Activated CD4-positive, alpha-beta T cell treated with anti-CD3 and anti-CD28 coated beads for 1 hour (primary cell): Measurements from ENCODE around the gene GJB6.

Experiments
- DNase-seq: peaks from one replicate; pipeline ENCODE4 v3.0.0-alpha.2; 2020

The GJB6 gene

DNA sequence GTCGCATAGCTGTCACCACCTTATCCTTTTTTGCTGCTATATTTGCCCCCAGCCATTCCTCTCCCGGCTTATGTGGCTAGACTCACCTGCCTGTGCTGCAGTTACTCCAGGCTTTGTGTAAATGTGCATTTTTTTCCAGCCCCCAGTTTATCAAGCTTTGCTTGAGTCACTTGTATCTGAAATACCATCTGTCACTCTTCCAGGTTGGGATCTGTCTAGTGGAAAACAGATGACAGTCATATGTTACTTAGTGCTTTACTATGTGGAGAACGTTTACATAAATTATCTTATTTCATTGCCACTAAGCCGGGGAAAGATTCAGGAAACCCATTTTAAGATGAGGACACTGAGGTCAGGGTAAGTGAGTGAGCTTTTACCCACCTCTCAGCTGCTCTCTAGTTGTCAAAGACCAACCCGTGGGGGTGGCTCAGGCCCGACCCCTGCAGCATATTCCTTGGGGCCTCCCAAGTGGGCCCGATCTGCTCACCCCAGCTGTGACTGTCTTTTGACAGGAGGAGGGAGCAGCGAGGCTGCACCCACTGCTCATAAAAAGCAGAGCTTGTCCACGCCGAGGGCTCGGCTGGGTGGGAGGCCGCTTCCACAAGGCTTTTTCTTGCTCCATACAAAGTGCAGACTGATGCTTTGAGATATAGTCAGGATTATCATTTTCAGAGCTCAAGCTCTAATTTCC, 46.6 kb downstream of the GJB6 start:
- no peak for DNase-seq

DNA sequence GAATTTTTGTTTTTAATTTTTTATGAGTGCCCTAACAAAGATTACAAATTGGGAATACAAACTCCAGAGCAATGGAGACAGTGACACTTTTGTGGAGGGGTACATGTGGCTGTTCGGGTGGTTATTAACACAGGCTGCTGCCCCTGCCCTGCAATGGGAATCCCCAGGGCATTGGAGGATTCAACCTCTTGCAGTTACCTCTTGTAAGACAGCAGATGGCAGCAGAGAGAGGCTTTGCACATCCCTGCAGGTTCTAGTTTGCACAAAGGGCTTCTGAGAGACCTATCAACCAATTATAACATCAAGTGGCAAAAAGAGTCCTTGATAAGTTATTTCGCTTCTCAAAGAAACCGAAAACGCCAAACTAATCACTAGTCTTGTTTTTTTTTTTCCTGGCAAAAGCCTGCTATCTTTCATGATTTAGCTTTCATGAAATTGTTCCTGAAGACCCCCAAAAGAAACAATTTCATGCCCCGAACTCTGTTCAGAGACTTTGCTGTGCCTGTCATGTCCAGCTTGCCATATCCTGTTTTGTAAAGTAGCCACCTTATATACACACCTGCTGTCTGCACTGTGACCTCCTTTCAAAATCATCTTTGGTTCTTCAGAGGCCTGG, 49.8 kb downstream of the GJB6 start:
- no peak for DNase-seq

DNA sequence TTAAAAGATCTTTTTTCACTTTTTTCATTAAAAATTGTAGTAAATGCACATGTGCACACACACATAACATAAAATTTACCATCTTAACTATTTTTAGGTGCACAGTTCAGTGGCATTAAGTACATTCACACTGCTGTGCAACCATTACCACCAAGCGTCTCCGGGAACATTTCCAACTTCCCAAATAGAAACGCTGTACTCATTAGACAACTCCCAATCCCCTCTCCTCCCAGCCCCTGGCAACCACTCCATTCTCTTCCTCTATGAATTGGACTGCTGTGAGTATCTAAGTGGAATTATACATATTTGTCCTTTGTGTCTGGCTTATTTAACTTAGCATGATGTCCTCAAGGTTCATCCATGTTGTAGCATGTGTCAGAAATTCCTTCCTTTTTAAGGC, 50.9 kb downstream of the GJB6 start:
- no peak for DNase-seq

DNA sequence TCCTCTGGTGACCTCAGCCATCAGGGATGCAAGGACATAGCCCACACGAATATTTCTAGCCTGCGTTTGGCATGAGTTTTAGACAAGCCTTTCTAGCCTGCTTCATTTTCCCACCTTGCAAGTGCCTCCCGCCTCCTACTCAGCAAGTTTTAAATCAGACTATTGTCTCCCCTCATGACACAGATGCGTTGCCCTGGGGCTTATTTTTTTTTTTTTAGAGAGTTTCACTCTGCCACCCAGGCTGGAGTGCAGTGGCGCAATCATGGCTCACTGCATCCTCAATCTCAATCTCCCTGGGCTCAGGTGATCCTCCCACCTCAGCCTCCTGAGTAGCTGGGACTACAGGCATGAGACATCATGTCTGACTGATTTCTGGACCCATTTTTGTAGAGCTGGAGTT, 54.0 kb downstream of the GJB6 start:
- DNase-seq = no peak

DNA sequence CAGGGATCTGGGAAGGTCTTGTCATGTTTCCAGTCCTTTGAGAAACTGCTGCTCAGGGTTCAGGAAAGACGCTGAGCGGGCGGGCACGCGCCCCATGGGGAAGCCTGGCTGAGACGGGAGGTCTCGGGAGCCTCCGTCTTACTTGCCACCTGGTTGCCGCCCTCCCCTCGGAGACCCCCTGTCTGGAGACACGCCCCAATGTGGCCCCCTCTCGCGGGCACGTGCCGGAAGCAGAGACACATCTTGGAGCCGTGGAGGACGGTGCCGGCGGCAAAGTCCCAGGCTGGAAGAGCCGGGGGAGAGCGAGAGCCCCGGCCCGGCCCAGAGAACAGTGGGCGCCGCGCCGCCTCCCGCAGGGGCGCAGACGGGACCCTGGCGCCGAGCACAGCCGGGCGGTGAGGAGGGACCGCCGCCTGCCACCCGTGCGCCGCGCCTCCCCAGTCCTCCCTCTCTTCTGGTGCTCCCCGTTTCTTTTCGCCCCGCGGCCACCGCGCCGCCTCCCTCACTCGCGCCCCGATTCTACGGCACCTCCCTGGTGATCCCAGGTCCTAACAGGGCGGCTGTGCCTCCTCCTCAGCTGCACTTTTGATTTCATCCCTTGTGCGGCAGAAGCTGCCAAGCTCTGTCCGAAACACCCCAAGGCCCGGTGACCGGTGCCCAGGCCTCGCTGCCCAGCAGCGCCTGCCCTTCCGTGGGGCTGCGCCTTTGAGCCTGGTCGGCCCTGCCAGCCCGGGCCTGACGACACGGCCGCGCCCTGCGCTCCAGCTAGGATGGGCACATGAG, 54.9 kb downstream of the GJB6 start:
- no peak for DNase-seq

DNA sequence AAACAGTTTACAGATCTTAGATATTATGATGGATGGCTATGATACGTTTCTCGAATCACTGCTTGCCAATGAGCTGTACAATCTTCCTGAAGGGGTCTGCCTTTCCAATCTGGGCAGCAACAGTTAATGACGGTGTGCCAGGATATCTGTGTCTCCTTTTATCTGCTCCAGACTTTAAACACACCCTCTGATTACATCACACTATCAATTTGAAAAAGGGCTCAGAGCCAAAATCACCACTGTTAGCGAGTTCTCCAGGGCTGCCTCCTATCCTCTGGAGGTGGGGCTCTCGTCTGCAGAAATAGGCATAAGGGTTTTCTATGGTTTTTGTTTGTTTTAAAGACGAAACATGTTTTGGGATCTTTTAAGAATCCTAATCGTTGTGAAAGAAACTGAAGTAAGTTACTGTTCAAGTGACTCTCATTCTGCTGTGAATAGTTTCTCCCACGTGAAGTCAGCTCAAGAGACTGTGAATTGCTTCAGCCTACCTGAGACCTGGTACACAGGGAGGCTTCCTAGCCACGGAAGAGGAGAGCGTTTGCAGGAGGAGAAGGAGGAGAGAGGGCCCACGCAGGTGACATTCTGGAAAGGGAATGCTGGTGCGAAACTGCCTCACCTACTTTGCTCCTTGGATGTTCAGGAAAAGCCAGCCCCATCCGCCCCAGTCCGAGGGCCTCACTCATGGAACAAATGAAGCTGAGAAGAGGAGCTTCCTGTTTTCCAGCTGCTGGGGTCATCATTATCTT, 56.0 kb downstream of the GJB6 start:
- no peak for DNase-seq

DNA sequence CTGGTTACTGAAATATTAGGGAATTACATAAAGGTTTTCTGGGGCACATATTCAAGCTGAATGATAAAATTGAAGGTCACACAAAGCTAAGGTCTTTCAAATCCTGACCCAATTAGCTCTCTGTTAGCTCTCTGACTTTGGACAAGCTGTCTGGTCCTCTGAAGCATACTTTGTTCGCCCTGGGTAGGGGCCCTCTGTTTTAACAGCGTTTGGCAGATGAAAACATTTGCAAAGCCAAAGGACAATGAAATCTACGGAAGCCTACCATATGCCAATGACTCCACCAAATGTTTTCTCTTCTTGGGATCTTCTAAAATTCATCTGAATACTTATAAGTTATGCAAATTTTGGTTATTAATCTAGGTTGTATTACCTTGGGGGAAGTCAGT, 56.7 kb downstream of the GJB6 start:
- DNase-seq = no peak

DNA sequence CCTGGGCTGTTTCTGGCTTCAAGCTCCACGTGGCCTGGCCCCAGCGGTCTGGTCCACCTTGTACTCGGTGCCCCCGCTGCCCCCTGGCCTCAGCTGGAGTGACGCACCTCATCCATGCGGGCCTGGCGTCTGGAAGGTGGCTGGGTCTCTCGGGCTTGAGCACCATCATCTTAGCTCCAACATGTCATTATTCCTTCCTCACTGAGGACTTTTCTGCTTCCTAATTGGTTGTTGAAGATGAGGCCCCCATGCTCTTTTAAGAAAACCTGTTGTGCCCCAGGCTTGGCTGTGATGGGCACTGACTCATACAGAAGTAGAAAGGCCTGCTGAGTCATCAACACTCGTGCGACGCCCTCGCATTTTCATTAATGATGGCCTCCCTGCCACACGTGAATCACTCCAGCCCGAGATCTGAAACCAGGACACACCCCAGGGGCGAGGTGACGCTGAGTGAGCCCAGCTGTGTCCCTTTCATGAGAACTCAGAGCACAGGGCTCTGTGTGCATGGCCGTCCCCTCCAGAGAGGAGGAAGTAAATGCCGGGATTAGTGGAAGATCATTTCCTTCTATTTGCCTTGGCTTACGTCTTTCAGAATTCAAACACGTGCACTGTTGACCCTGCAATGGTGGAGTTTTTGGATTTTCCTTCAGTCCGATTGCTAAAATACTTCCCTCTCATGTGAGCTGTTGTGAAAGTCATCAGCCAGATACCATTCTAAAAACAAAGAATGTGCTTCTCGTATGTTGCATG, 57.3 kb downstream of the GJB6 start:
- DNase-seq = peak; percentile 54

DNA sequence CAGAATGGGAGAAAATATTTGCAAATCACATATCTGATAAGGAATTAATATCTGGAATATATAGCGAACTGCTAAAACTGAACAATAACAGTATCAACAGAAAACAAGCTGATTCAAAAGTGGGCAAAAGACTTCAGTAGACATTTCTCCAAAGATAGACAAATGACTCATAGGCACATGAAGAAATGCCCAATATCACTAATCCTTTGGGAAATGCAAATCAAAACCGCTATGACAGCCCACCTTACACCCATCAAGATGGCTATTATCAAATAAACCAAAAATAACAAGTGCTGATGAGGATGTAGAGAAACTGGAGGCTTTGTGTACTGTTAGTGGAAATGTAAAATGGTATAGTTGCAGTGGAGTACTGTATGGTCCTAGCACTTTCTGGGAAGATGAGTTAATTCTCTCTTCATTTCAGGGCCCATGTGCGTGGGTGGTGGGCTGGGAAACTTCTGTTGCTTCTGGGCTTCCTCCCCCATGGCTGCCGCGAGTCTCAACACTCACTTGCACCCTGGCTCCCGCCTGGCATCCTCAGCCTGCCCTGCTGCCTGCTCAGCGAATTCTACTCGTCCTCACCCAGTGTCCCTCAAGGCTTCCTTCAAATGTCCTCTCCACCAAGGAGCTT, 58.9 kb downstream of the GJB6 start:
- DNase-seq = no peak
